Measurements from ENCODE around the gene RARA. TPM values are rescaled to one million over a fixed set of nuclear protein-coding genes. Genes with fewer than 3 reads are reported as not detected.
A peak's percentile ranks its signal among the peaks of the same experiment; 100 is the strongest.

Gene RARA
- total RNA-seq, 1 donor from 2014 or later = 72.5 TPM

GRCh38 chr17:40349895-40350688 is 41.1 kb downstream of the RARA start:
- intact Hi-C loops (cut with micrococcal nuclease) = no loop called here

GRCh38 chr17:40350689-40351358 is 41.8 kb downstream of the RARA start:
- POLR2A ChIA-PET = interaction anchor here (0.7 to 5.3 kb wide), 6 partner anchors 24 to 1144 kb away, joined by 3 to 32 read pairs (median 7); no protein-coding TSS in a partner anchor
- Mint-ChIP-seq H3K9me3 (no peaks in the 10 kb centered on the region), H3K4me3 (no peak overlapping the region), H3K36me3 (ENCODE audit: low read depth) (peaks cover 61% of the 10 kb centered on the region), H3K27ac (no peak overlapping the region), H3K27me3 (no peaks in the 10 kb centered on the region), H3K4me1 (peaks cover 72% of the 10 kb centered on the region)
- DNase-seq = no peak
- CTCF ChIA-PET = interaction anchor here (1.0 to 17.0 kb wide), 2 partner anchors 34 to 46 kb away, joined by 3 to 466 read pairs; partner anchors contain the start of gene RARA
- intact Hi-C loops (cut with micrococcal nuclease) = no loop called here
- no peak for ATAC-seq (ENCODE audit: low read depth)
- TF ChIP-seq, protein P1, sequence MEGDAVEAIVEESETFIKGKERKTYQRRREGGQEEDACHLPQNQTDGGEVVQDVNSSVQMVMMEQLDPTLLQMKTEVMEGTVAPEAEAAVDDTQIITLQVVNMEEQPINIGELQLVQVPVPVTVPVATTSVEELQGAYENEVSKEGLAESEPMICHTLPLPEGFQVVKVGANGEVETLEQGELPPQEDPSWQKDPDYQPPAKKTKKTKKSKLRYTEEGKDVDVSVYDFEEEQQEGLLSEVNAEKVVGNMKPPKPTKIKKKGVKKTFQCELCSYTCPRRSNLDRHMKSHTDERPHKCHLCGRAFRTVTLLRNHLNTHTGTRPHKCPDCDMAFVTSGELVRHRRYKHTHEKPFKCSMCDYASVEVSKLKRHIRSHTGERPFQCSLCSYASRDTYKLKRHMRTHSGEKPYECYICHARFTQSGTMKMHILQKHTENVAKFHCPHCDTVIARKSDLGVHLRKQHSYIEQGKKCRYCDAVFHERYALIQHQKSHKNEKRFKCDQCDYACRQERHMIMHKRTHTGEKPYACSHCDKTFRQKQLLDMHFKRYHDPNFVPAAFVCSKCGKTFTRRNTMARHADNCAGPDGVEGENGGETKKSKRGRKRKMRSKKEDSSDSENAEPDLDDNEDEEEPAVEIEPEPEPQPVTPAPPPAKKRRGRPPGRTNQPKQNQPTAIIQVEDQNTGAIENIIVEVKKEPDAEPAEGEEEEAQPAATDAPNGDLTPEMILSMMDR (IDR thresholded peaks at IDR 0.05) = no peak

More at GRCh38 chr17:40349895-40350688, 41.1 kb downstream of the RARA start:
- peaks cover 75% of the 10 kb centered on the region for H3K4me1 Mint-ChIP-seq
- H3K4me3 Mint-ChIP-seq = no peak overlapping the region
- peaks cover 56% of the 10 kb centered on the region for H3K36me3 Mint-ChIP-seq (ENCODE audit: low read depth)
- no peaks in the 10 kb centered on the region for H3K27me3 Mint-ChIP-seq
- H3K27ac Mint-ChIP-seq = peak overlapping the region; percentile 6
- DNase-seq (no peak), ATAC-seq (ENCODE audit: low read depth) (no peak)
- POLR2A ChIA-PET = interaction anchor here (0.7 to 1.3 kb wide), 2 partner anchors 23 to 1143 kb away, joined by 3 to 17 read pairs; no protein-coding TSS in a partner anchor
- TF ChIP-seq, protein P1 (IDR thresholded peaks at IDR 0.05) = no peak
- no peaks in the 10 kb centered on the region for H3K9me3 Mint-ChIP-seq
- CTCF ChIA-PET = interaction anchor here (1.0 to 17.0 kb wide), 2 partner anchors 33 to 45 kb away, joined by 3 to 466 read pairs; partner anchors contain the start of gene RARA

- H3K4me1 Mint-ChIP-seq = peaks cover 66% of the 10 kb centered on the region
- TF ChIP-seq, protein P1 (IDR thresholded peaks at IDR 0.05) = no peak
- H3K36me3 Mint-ChIP-seq (ENCODE audit: low read depth) = peaks cover 65% of the 10 kb centered on the region
- H3K9me3 Mint-ChIP-seq = no peaks in the 10 kb centered on the region
- H3K27ac Mint-ChIP-seq = peak overlapping the region; percentile 54
- DNase-seq (no peak), ATAC-seq (ENCODE audit: low read depth) (no peak)
- no peak overlapping the region for H3K4me3 Mint-ChIP-seq
- H3K27me3 Mint-ChIP-seq = no peaks in the 10 kb centered on the region
- POLR2A ChIA-PET = interaction anchor here (0.8 to 5.3 kb wide), 8 partner anchors 25 to 48 kb away, joined by 3 to 32 read pairs (median 8); no protein-coding TSS in a partner anchor
- intact Hi-C loops (cut with micrococcal nuclease) = no loop called here
- CTCF ChIA-PET = interaction anchor here (0.7 to 17.0 kb wide), 5 partner anchors 25 to 86 kb away, joined by 3 to 466 read pairs (median 4); partner anchors contain the start of gene RARA
Measured at GRCh38 chr17:40351359-40352236, 42.6 kb downstream of the RARA start.

- Mint-ChIP-seq H3K9me3 (no peaks in the 10 kb centered on the region), H3K4me3 (no peak overlapping the region), H3K4me1 (peaks cover 59% of the 10 kb centered on the region), H3K27me3 (no peaks in the 10 kb centered on the region), H3K36me3 (ENCODE audit: low read depth) (peaks cover 67% of the 10 kb centered on the region), H3K27ac (peak overlapping the region; percentile 54)
- DNase-seq (no peak), ATAC-seq (ENCODE audit: low read depth) (no peak)
- ChIA-PET POLR2A (interaction anchor here (0.6 to 5.3 kb wide), 10 partner anchors 26 to 1145 kb away, joined by 3 to 32 read pairs (median 5); no protein-coding TSS in a partner anchor), CTCF (interaction anchor here (0.7 to 17.0 kb wide), 6 partner anchors 26 to 263 kb away, joined by 3 to 466 read pairs (median 4); partner anchors contain the start of gene RARA)
- intact Hi-C loops (cut with micrococcal nuclease) = no loop called here
- TF ChIP-seq, protein P1 (IDR thresholded peaks at IDR 0.05) = no peak
Measured at GRCh38 chr17:40352237-40352778, 43.3 kb downstream of the RARA start.
